GM23338 (cell line): ENCODE data around the gene SIRPG. TPM values are rescaled to one million over a fixed set of nuclear protein-coding genes. Genes with fewer than 3 reads are reported as not detected.

ENCODE experiments used
- ATAC-seq: fragments of 200-7000 bp; cut with Tn5 transposase; 3 replicates; pipeline ENCODE4 v1.9.1; 2020
- DNase-seq: peaks from one replicate; pipeline ENCODE4 v3.0.0-alpha.2; 2015; ENCODE audit warnings: low spot score
- H2AFZ ChIP-seq: fragments of 200-600 bp; sonication (generic); 2 replicates; pipeline ENCODE4 v1.8.0; 2016; ENCODE audit warnings: antibody characterized with exemption, mild to moderate bottlenecking, moderate library complexity
- H3F3A ChIP-seq: fragments of 200-600 bp; sonication (generic); replicated peaks from 2 replicates; pipeline ENCODE4 v1.8.0; 2017; ENCODE audit warnings: antibody characterized with exemption, mixed run types, low read depth
- H3K27ac ChIP-seq: fragments of 200-600 bp; sonication (generic); 2 replicates; pipeline ENCODE4 v1.6.1; 2016; ENCODE audit warnings: low read depth
- H3K27me3 ChIP-seq: fragments of 200-600 bp; sonication (generic); 2 replicates; pipeline ENCODE4 v1.8.0; 2016; ENCODE audit warnings: mild to moderate bottlenecking, mixed run types, moderate library complexity; ENCODE audit not compliant: insufficient read depth
- H3K36me3 ChIP-seq: fragments of 200-600 bp; sonication (generic); 2 replicates; pipeline ENCODE4 v1.8.0; 2016; ENCODE audit warnings: mild to moderate bottlenecking; ENCODE audit not compliant: insufficient read depth
- H3K4me1 ChIP-seq: fragments of 200-600 bp; sonication (generic); 2 replicates; pipeline ENCODE4 v1.8.0; 2016; ENCODE audit warnings: mild to moderate bottlenecking, moderate library complexity; ENCODE audit not compliant: insufficient read depth
- H3K4me2 ChIP-seq: fragments of 200-600 bp; sonication (generic); 2 replicates; pipeline ENCODE4 v1.7.1; 2017; ENCODE audit warnings: mixed run types
- H3K4me3 ChIP-seq: fragments of 200-600 bp; sonication (generic); 2 replicates; pipeline ENCODE4 v1.6.1; 2016; ENCODE audit warnings: mixed run types
- H3K79me2 ChIP-seq: fragments of 200-600 bp; sonication (generic); replicated peaks from 2 replicates; pipeline ENCODE4 v1.8.0; 2017; ENCODE audit warnings: mild to moderate bottlenecking; ENCODE audit not compliant: insufficient read depth
- H3K9me2 ChIP-seq: fragments of 200-600 bp; sonication (generic); 2 replicates; pipeline ENCODE4 v1.8.0; 2017; ENCODE audit not compliant: insufficient read depth
- H4K20me1 ChIP-seq: fragments of 200-600 bp; sonication (generic); replicated peaks from 2 replicates; pipeline ENCODE4 v1.8.0; 2017; ENCODE audit warnings: mild to moderate bottlenecking; ENCODE audit not compliant: insufficient read depth
- H3K27ac Mint-ChIP-seq: 2 replicates; pipeline ENCODE4 v1.8.0; 2020; ENCODE audit warnings: inconsistent platforms, mild to moderate bottlenecking, moderate library complexity, mixed read lengths
- H3K27me3 Mint-ChIP-seq: 3 replicates; pipeline ENCODE4 v1.8.0; 2022; ENCODE audit warnings: low read depth, mild to moderate bottlenecking, moderate library complexity, mixed read lengths, inconsistent platforms; ENCODE audit not compliant: insufficient read depth, poor library complexity
- H3K36me3 Mint-ChIP-seq: 3 replicates; pipeline ENCODE4 v1.8.0; 2021; ENCODE audit warnings: low read depth, mild to moderate bottlenecking, inconsistent platforms, moderate library complexity, mixed read lengths
- H3K4me1 Mint-ChIP-seq: 3 replicates; pipeline ENCODE4 v1.8.0; 2020; ENCODE audit warnings: mild to moderate bottlenecking, inconsistent platforms, mixed read lengths
- H3K4me3 Mint-ChIP-seq: 3 replicates; pipeline ENCODE4 v1.8.0; 2021; ENCODE audit warnings: moderate library complexity, mild to moderate bottlenecking, inconsistent platforms, mixed read lengths
- H3K9me3 Mint-ChIP-seq: 3 replicates; pipeline ENCODE4 v1.8.0; 2020; ENCODE audit warnings: moderate library complexity, mild to moderate bottlenecking, inconsistent platforms, mixed read lengths
- CREB1 ChIP-seq: fragments of 250-450 bp; sonication (Bioruptor Pico); IDR thresholded peaks from 2 replicates; pipeline ENCODE4 v1.5.0; 2020; ENCODE audit warnings: low read depth, mild to moderate bottlenecking, moderate library complexity
- CTCF ChIP-seq, 2 experiments: fragments of 200-600 bp in 1 of 2; sonication (generic) in 1 of 2; conservative IDR thresholded peaks; 2 replicates each; pipeline versions ENCODE4 v1.5.1 to v1.6.1; 2016 to 2017; ENCODE audit warnings: antibody characterized with exemption in 2 of 2, low read depth in 2 of 2, mild to moderate bottlenecking in 2 of 2, moderate library complexity in 1 of 2
- ETS1 ChIP-seq: IDR thresholded peaks from 2 replicates; pipeline ENCODE4 v1.6.1; 2016; ENCODE audit warnings: antibody characterized with exemption
- EZH2 ChIP-seq: fragments of 200-600 bp; sonication (generic); IDR thresholded peaks from one replicate; pipeline ENCODE4 v1.8.0; 2017; ENCODE audit warnings: antibody characterized with exemption, mild to moderate bottlenecking, low read depth; ENCODE audit not compliant: unreplicated experiment
- EZH2phosphoT487 ChIP-seq: fragments of 200-600 bp; sonication (generic); IDR thresholded peaks from one replicate; pipeline ENCODE4 v1.8.1; 2018; ENCODE audit warnings: antibody characterized with exemption; ENCODE audit not compliant: unreplicated experiment
- JUNB ChIP-seq: IDR thresholded peaks from one replicate; pipeline ENCODE4 v1.6.1; 2016; ENCODE audit warnings: antibody characterized with exemption; ENCODE audit not compliant: unreplicated experiment
- NANOG ChIP-seq: IDR thresholded peaks from 2 replicates; pipeline ENCODE4 v1.6.1; 2016; ENCODE audit warnings: antibody characterized with exemption, borderline replicate concordance
- POLR2AphosphoS5 ChIP-seq: IDR thresholded peaks from 2 replicates; pipeline ENCODE4 v1.6.1; 2016; ENCODE audit warnings: antibody characterized with exemption, low read depth
- REST ChIP-seq: IDR thresholded peaks from one replicate; pipeline ENCODE4 v1.6.1; 2018; ENCODE audit warnings: antibody characterized with exemption; ENCODE audit not compliant: unreplicated experiment
- STAT1 ChIP-seq: IDR thresholded peaks from one replicate; pipeline ENCODE4 v1.6.1; 2016; ENCODE audit warnings: antibody characterized with exemption; ENCODE audit not compliant: unreplicated experiment
- ZNF114 ChIP-seq: fragments of 250-450 bp; sonication (Bioruptor Pico); IDR thresholded peaks from 2 replicates; pipeline ENCODE4 v1.5.0; 2020; ENCODE audit warnings: mild to moderate bottlenecking, moderate library complexity
- ZNF331 ChIP-seq: fragments of 250-450 bp; sonication (Bioruptor Pico); IDR thresholded peaks from 2 replicates; pipeline ENCODE4 v1.5.0; 2020; ENCODE audit warnings: low read depth, mild to moderate bottlenecking, moderate library complexity
- ZNF462 ChIP-seq: fragments of 250-450 bp; sonication (Bioruptor Pico); IDR thresholded peaks from 2 replicates; pipeline ENCODE4 v1.5.0; 2020; ENCODE audit warnings: mild to moderate bottlenecking, moderate library complexity
- polyA plus RNA-seq: library from polyadenylated mRNA; unstranded; fragments of >200 nt; fragmentation: Nextera tagmentation; extraction: Ambion mirVana; gene quantifications from 2 replicates; pipeline ENCODE4 v1.2.1, GENCODE V29; 2016
- total RNA-seq: library from RNA; depleted of rRNA; stranded (reverse); fragments of >200 nt; shearing (Covaris generic); gene quantifications from 2 replicates; pipeline ENCODE4 v1.2.3, GENCODE V29; 2014

SIRPG gene
- total and polyA plus RNA-seq, 2 experiments from 2014 or later, result not detected

- no peaks in the 10 kb centered on the region for H3K79me2 ChIP-seq
- H4K20me1 ChIP-seq, result no peaks in the 10 kb centered on the region
- Mint-ChIP-seq H3K4me1 (no peaks in the 10 kb centered on the region), H3K36me3 (no peaks in the 10 kb centered on the region), H3K4me3 (no peak overlapping the region), H3K27ac (no peak overlapping the region), H3K9me3 (no peaks in the 10 kb centered on the region), H3K27me3 (no peaks in the 10 kb centered on the region)
- TF ChIP-seq JUNB, result no peak
- no peak for TF ChIP-seq EZH2
- TF ChIP-seq REST, result no peak
- no peak for TF ChIP-seq POLR2AphosphoS5
- TF ChIP-seq STAT1, result no peak
- TF ChIP-seq ZNF331 (CRISPR knock-in tag), result no peak
- TF ChIP-seq ETS1, result no peak
- TF ChIP-seq NANOG, result no peak
- no peak for TF ChIP-seq ZNF114
- no peak for TF ChIP-seq EZH2phosphoT487
- TF ChIP-seq CREB1, result no peak
- no peak for TF ChIP-seq CTCF (conservative IDR thresholded peaks at IDR 0.05; ENCODE audit: low read depth in 2 of 2)
- no peak for TF ChIP-seq ZNF462 (CRISPR knock-in tag)
- no peak overlapping the region for H3K4me3 ChIP-seq
- H3K4me1 ChIP-seq, result no peaks in the 10 kb centered on the region
- H3K4me2 ChIP-seq, result no peak overlapping the region
- H3K27ac ChIP-seq, result no peak overlapping the region
- H3K36me3 ChIP-seq, result no peaks in the 10 kb centered on the region
- H3K9me2 ChIP-seq, result no peaks in the 10 kb centered on the region
- H3K27me3 ChIP-seq, result no peaks in the 10 kb centered on the region
- ATAC-seq, result no peak
- H2AFZ ChIP-seq, result no peak overlapping the region
- DNase-seq, result no peak
- no peaks in the 10 kb centered on the region for H3F3A ChIP-seq
These were observed 10.6 kb downstream of the SIRPG start for GRCh38 chr20:1646975-1647431.
